H1 (cell line): Measurements from ENCODE around the gene BCL2.

Experiments used
- EGR1 ChIP-seq: IDR thresholded peaks from 2 replicates; pipeline ENCODE4 v1.6.1; 2011; ENCODE audit warnings: low read depth, low read length, borderline replicate concordance
- MAFK ChIP-seq: IDR thresholded peaks from 2 replicates; pipeline ENCODE4 v1.6.1; 2012; ENCODE audit warnings: low read depth, mild to moderate bottlenecking, improper control_type of control experiment, low read length
- PHF8 ChIP-seq: fragments of 200-600 bp; sonication (generic); conservative IDR thresholded peaks from 2 replicates; pipeline ENCODE4 v1.7.1; 2012; ENCODE audit warnings: low read depth, mild to moderate bottlenecking, inconsistent platforms, low read length, moderate library complexity
- POLR2A ChIP-seq, 2 experiments: IDR thresholded peaks; 1 replicate in 1 of 2; 2 replicates in 1 of 2; pipeline ENCODE4 v1.6.1; 2011; ENCODE audit warnings: low read depth in 2 of 2, low read length in 2 of 2, mild to moderate bottlenecking in 2 of 2; ENCODE audit errors: control extremely low read depth in 1 of 2
- POLR2AphosphoS5 ChIP-seq: IDR thresholded peaks from 2 replicates; pipeline ENCODE4 v1.6.1; 2011; ENCODE audit warnings: low read depth, low read length
- RFX5 ChIP-seq: IDR thresholded peaks from 2 replicates; pipeline ENCODE4 v1.6.1; 2011; ENCODE audit warnings: low read depth, low read length, improper control_type of control experiment, borderline replicate concordance
- RXRA ChIP-seq: IDR thresholded peaks from 2 replicates; pipeline ENCODE4 v1.6.1; 2011; ENCODE audit warnings: low read depth, mild to moderate bottlenecking, low read length, moderate library complexity; ENCODE audit not compliant: insufficient read depth
- TAF1 ChIP-seq: IDR thresholded peaks from 2 replicates; pipeline ENCODE4 v1.6.1; 2011; ENCODE audit warnings: mild to moderate bottlenecking, low read depth, low read length
- TF ChIP-seq, protein P1 (sequence below), 3 experiments: IDR thresholded peaks; 1 replicate in 2 of 3; 2 replicates in 1 of 3; pipeline versions ENCODE4 v1.5.1 to v1.6.1; 2011; ENCODE audit warnings: low read length in 3 of 3, mild to moderate bottlenecking in 3 of 3, inconsistent platforms in 2 of 3, low read depth in 1 of 3, moderate library complexity in 1 of 3; ENCODE audit not compliant: insufficient read depth in 1 of 3; ENCODE audit errors: control extremely low read depth in 1 of 3
- TF ChIP-seq, protein P2 (sequence below): fragments of 300-600 bp; sonication (generic); IDR thresholded peaks from 2 replicates; pipeline ENCODE4 v1.7.1; 2012; ENCODE audit warnings: low read length, moderate library complexity, mild to moderate bottlenecking, inconsistent platforms; ENCODE audit not compliant: insufficient replicate concordance

DNA sequence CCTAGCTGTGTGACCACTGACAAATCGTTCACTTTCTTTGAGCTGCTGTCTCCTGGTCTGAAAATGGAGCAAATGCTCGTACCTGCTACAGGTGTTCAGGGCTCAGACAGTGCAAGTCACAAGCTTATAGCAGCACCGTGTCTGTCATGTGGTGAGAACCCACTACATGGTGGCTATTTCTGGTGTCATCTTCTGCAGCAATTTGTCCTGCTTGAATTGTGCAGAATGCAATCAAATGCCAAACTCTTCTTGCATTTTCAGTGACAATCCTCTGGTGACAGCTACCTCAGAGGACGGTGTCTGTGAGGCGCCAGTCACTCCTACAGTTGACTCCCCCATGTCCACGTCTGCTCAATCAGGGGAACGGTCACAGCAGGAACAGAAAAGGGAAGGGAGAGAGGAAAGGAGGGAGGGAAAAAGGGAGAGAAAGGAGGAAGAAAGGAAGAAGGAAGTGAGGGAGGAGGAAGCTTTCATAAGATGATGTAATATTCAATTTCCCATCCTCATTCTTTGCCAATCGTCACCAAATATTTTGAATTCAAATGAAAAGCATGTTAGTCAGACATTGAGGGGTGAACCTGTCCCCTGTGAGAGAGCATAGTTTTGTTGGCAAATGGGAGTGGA, 122.2 kb downstream of the BCL2 start:
- no peak for TF ChIP-seq MAFK
- TF ChIP-seq, protein P1, sequence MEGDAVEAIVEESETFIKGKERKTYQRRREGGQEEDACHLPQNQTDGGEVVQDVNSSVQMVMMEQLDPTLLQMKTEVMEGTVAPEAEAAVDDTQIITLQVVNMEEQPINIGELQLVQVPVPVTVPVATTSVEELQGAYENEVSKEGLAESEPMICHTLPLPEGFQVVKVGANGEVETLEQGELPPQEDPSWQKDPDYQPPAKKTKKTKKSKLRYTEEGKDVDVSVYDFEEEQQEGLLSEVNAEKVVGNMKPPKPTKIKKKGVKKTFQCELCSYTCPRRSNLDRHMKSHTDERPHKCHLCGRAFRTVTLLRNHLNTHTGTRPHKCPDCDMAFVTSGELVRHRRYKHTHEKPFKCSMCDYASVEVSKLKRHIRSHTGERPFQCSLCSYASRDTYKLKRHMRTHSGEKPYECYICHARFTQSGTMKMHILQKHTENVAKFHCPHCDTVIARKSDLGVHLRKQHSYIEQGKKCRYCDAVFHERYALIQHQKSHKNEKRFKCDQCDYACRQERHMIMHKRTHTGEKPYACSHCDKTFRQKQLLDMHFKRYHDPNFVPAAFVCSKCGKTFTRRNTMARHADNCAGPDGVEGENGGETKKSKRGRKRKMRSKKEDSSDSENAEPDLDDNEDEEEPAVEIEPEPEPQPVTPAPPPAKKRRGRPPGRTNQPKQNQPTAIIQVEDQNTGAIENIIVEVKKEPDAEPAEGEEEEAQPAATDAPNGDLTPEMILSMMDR (IDR thresholded peaks at IDR 0.05; ENCODE audit: control extremely low read depth in 1 of 3, insufficient read depth in 1 of 3, low read depth in 1 of 3, low read length in 3 of 3) = no peak
- TF ChIP-seq TAF1 = no peak
- no peak for TF ChIP-seq POLR2AphosphoS5
- TF ChIP-seq RXRA = no peak
- TF ChIP-seq EGR1 = no peak
- no peak for TF ChIP-seq PHF8
- no peak for TF ChIP-seq POLR2A (IDR thresholded peaks at IDR 0.05; ENCODE audit: control extremely low read depth in 1 of 2, low read depth in 2 of 2, low read length in 2 of 2)
- TF ChIP-seq, protein P2, sequence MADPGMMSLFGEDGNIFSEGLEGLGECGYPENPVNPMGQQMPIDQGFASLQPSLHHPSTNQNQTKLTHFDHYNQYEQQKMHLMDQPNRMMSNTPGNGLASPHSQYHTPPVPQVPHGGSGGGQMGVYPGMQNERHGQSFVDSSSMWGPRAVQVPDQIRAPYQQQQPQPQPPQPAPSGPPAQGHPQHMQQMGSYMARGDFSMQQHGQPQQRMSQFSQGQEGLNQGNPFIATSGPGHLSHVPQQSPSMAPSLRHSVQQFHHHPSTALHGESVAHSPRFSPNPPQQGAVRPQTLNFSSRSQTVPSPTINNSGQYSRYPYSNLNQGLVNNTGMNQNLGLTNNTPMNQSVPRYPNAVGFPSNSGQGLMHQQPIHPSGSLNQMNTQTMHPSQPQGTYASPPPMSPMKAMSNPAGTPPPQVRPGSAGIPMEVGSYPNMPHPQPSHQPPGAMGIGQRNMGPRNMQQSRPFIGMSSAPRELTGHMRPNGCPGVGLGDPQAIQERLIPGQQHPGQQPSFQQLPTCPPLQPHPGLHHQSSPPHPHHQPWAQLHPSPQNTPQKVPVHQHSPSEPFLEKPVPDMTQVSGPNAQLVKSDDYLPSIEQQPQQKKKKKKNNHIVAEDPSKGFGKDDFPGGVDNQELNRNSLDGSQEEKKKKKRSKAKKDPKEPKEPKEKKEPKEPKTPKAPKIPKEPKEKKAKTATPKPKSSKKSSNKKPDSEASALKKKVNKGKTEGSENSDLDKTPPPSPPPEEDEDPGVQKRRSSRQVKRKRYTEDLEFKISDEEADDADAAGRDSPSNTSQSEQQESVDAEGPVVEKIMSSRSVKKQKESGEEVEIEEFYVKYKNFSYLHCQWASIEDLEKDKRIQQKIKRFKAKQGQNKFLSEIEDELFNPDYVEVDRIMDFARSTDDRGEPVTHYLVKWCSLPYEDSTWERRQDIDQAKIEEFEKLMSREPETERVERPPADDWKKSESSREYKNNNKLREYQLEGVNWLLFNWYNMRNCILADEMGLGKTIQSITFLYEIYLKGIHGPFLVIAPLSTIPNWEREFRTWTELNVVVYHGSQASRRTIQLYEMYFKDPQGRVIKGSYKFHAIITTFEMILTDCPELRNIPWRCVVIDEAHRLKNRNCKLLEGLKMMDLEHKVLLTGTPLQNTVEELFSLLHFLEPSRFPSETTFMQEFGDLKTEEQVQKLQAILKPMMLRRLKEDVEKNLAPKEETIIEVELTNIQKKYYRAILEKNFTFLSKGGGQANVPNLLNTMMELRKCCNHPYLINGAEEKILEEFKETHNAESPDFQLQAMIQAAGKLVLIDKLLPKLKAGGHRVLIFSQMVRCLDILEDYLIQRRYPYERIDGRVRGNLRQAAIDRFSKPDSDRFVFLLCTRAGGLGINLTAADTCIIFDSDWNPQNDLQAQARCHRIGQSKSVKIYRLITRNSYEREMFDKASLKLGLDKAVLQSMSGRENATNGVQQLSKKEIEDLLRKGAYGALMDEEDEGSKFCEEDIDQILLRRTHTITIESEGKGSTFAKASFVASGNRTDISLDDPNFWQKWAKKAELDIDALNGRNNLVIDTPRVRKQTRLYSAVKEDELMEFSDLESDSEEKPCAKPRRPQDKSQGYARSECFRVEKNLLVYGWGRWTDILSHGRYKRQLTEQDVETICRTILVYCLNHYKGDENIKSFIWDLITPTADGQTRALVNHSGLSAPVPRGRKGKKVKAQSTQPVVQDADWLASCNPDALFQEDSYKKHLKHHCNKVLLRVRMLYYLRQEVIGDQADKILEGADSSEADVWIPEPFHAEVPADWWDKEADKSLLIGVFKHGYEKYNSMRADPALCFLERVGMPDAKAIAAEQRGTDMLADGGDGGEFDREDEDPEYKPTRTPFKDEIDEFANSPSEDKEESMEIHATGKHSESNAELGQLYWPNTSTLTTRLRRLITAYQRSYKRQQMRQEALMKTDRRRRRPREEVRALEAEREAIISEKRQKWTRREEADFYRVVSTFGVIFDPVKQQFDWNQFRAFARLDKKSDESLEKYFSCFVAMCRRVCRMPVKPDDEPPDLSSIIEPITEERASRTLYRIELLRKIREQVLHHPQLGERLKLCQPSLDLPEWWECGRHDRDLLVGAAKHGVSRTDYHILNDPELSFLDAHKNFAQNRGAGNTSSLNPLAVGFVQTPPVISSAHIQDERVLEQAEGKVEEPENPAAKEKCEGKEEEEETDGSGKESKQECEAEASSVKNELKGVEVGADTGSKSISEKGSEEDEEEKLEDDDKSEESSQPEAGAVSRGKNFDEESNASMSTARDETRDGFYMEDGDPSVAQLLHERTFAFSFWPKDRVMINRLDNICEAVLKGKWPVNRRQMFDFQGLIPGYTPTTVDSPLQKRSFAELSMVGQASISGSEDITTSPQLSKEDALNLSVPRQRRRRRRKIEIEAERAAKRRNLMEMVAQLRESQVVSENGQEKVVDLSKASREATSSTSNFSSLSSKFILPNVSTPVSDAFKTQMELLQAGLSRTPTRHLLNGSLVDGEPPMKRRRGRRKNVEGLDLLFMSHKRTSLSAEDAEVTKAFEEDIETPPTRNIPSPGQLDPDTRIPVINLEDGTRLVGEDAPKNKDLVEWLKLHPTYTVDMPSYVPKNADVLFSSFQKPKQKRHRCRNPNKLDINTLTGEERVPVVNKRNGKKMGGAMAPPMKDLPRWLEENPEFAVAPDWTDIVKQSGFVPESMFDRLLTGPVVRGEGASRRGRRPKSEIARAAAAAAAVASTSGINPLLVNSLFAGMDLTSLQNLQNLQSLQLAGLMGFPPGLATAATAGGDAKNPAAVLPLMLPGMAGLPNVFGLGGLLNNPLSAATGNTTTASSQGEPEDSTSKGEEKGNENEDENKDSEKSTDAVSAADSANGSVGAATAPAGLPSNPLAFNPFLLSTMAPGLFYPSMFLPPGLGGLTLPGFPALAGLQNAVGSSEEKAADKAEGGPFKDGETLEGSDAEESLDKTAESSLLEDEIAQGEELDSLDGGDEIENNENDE = no peak
- TF ChIP-seq RFX5 = no peak
